Lung (tissue), 12 donors: Measurements from ENCODE around the gene FRY. TPM values are rescaled to one million over a fixed set of nuclear protein-coding genes. Genes with fewer than 3 reads are reported as not detected.

Experiments
- ATAC-seq: fragments of 200-7000 bp; cut with Tn5 transposase; one replicate; pipeline ENCODE4 v1.9.1; 2020; ENCODE audit warnings: moderate number of reproducible peaks; ENCODE audit not compliant: insufficient read depth, low FRiP score
- DNase-seq, 3 donors: peaks; one replicate each; pipeline ENCODE4 v3.0.0-alpha.2; 2013 to 2017
- H3K27ac ChIP-seq, 2 donors: one replicate each; pipeline ENCODE4 v1.5.1; 2013; ENCODE audit warnings: mild to moderate bottlenecking in 2 of 2, moderate library complexity in 2 of 2, control low read depth in 1 of 2, inconsistent platforms in 1 of 2, low read depth in 1 of 2, low read length in 1 of 2
- H3K27me3 ChIP-seq, 3 donors: one replicate each; pipeline ENCODE4 v1.5.1; 2013; ENCODE audit warnings: low read length in 2 of 3; ENCODE audit not compliant: control insufficient read depth in 3 of 3, insufficient read depth in 3 of 3
- H3K36me3 ChIP-seq, 4 donors: one replicate each; pipeline ENCODE4 v1.5.1; 2013; ENCODE audit warnings: low read length in 4 of 4, mild to moderate bottlenecking in 1 of 4, moderate library complexity in 1 of 4; ENCODE audit not compliant: control insufficient read depth in 4 of 4, insufficient read depth in 4 of 4
- H3K4me1 ChIP-seq, 5 donors: one replicate each; pipeline ENCODE4 v1.5.1; 2013; ENCODE audit warnings: low read length in 5 of 5, mild to moderate bottlenecking in 2 of 5, moderate library complexity in 1 of 5; ENCODE audit not compliant: control insufficient read depth in 5 of 5, insufficient read depth in 5 of 5
- H3K4me3 ChIP-seq: one replicate; pipeline ENCODE4 v1.5.1; 2013; ENCODE audit warnings: mild to moderate bottlenecking, control low read depth, moderate library complexity
- H3K9ac ChIP-seq, 2 donors: one replicate each; pipeline ENCODE4 v1.5.1; 2013; ENCODE audit warnings: low read length in 2 of 2, control low read depth in 1 of 2; ENCODE audit not compliant: insufficient read depth in 1 of 2
- H3K9me3 ChIP-seq, 4 donors: one replicate each; pipeline ENCODE4 v1.5.1; 2013; ENCODE audit warnings: low read length in 3 of 4, mild to moderate bottlenecking in 1 of 4, moderate library complexity in 1 of 4; ENCODE audit not compliant: control insufficient read depth in 4 of 4, insufficient read depth in 3 of 4
- CTCF ChIP-seq: IDR thresholded peaks from 2 replicates; pipeline ENCODE4 v1.5.1; 2012; ENCODE audit warnings: mild to moderate bottlenecking; ENCODE audit errors: control extremely low read depth, extremely low read depth
- WGBS, 2 donors: extraction: QIAGEN DNeasy Blood & Tissue Kit; methylation state at CpG; one replicate each; pipeline ENCODE4 v1.1.7; 2013; 5-methylcytosine and 5-hydroxymethylcytosine counted together
- polyA plus RNA-seq, 2 donors: library from polyadenylated mRNA; stranded (reverse); fragments of 200-250 nt; gene quantifications; one replicate each; pipeline ENCODE4 v1.2.1, GENCODE V29; 2013
- total RNA-seq, 2 donors: library from RNA; depleted of rRNA in 1 of 2; stranded (reverse); fragments of >200 nt in 1 of 2; gene quantifications; one replicate each; pipeline ENCODE4 v1.2.1, GENCODE V29; 2014 to 2021
- donor health status: control.
- donor health status: control.
- donor health status: Bipolar disorder and iron deficiency.
- donor health status: healthy.
- donor health status: DM: yes; HTN: yes; CAD: no.

Gene FRY
- total and polyA plus RNA-seq, 4 donors = 7.4 to 79.6 (median 43.9) TPM

GRCh38 chr13:32134241-32135055 lies 102.9 kb downstream of the FRY start:
- H3K36me3 ChIP-seq = no peaks in the 10 kb centered on the region
- no peaks in the 10 kb centered on the region for H3K27me3 ChIP-seq
- no peaks in the 10 kb centered on the region for H3K9me3 ChIP-seq
- TF ChIP-seq CTCF = no peak
- ATAC-seq (no peak), DNase-seq (peak in 2 of 3 donors; percentile 39 to 58)
- peak overlapping the region in 1 of 2 donors; percentile 69 for H3K27ac ChIP-seq
- H3K4me3 ChIP-seq = no peak overlapping the region
- WGBS, 2 donors = 63 to 79% methylated on average over 5 of the region's 5 CpGs
- H3K9ac ChIP-seq = no peak overlapping the region
- peaks cover 0 to 17% (median 8%) of the 10 kb centered on the region in 5 donors for H3K4me1 ChIP-seq

- H3K4me1 ChIP-seq = peaks cover 0 to 17% (median 8%) of the 10 kb centered on the region in 5 donors
- peak overlapping the region in 1 of 2 donors; percentile 33 for H3K27ac ChIP-seq
- no peak overlapping the region for H3K4me3 ChIP-seq
- H3K9ac ChIP-seq = no peak overlapping the region
- TF ChIP-seq CTCF = no peak
- no peaks in the 10 kb centered on the region for H3K27me3 ChIP-seq
- H3K9me3 ChIP-seq = no peaks in the 10 kb centered on the region
- ATAC-seq (no peak), DNase-seq (no peak)
- 74 to 88% methylated on average over 4 of the region's 4 CpGs for WGBS, 2 donors
- H3K36me3 ChIP-seq = no peaks in the 10 kb centered on the region
These were observed 103.4 kb downstream of the FRY start for GRCh38 chr13:32135056-32135390.

GRCh38 chr13:32135655-32136054 lies 104.1 kb downstream of the FRY start:
- ATAC-seq (no peak), DNase-seq (no peak)
- Histone ChIP-seq H3K27ac (peak overlapping the region in 1 of 2 donors; percentile 34), H3K9ac (no peak overlapping the region), H3K36me3 (no peaks in the 10 kb centered on the region), H3K4me3 (no peak overlapping the region), H3K27me3 (no peaks in the 10 kb centered on the region), H3K9me3 (no peaks in the 10 kb centered on the region), H3K4me1 (peaks cover 0 to 17% (median 8%) of the 10 kb centered on the region in 5 donors)
- TF ChIP-seq CTCF = no peak
- WGBS, 2 donors = 90 to 91% methylated on average over 6 of the region's 6 CpGs
